UCSD-AML1 (cell line): ENCODE measurements around the gene CRACDL.
"Not testable (repeated sequence)": the region's sequence is repeated elsewhere in the genome, so short reads cannot be mapped to it uniquely, and the experiment has no call there.

Source experiments
- DNase-seq: peaks from one replicate; lab custom pipeline; 2025; ENCODE audit not compliant: unreplicated experiment; lab: John Stamatoyannopoulos, UW

Gene CRACDL

DNA sequence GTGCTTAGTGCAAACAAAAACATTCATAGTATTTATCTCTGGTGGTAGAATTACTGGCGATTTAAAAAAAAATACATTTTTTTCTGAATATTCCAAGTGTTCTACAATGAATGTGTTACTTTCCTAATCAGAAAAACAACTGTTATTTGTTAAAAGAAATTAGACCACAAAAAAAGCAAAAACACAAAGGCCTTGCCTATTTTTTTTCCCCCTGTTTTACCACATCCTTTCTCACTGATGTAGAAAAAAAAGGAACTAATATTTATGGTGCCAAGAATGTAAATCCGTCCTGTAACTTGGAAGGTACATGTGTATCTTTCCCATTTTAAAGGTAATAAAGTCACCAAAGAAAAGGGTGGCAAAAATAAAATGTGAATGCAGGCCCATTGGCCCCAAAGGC lies 176.7 kb downstream of the CRACDL start:
- no peak for DNase-seq

DNA sequence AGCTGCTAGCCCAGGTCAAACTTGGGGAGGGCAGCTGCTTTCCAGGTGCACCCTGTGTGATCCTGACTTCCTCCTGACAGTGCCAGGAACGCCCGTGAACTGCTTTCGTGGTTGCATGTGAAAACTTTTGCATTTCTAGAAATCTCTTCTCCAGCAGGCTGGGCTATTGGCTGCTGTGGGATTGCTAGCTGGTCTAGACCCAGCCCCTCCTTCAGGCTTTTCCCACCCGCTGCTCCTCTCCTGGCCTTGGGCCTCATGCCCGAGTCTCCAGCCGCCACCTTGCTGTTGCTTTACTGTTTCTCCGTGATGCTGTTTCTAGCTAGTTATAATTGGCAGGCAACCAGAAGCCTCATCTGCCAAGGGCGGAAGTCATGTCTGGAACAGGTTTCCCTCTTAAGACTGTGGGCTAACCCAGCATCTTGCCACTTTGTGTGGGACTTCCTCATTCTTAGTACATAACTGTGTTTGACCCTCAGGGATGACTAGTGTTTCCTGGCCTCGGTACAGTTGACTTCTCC lies 178.1 kb downstream of the CRACDL start:
- peak; percentile 82 for DNase-seq

DNA sequence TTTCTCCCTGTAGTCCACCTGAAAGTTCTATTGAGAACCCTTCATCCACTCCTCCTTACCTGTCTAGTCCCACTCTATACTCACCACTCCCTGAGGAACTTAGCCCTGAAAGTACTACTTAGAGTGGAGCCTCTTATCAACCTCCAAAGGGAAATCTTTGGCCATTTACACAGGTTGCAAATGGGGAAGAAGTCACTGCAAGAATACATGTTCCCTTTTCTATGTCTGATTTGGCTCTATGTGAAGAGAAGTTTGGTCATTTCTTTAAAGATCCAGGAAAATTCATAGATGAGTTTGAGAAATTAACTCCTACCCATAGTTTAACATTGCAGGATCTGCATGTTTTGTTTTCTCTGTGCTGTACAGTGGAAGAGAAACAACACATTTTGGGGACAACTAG lies 182.2 kb downstream of the CRACDL start:
- no peak for DNase-seq

- DNase-seq = not testable (repeated sequence)
Observed at GRCh38 chr2:98752711-98753110, 183.3 kb downstream of the CRACDL start.

GRCh38 chr2:98751748-98752147 lies 184.3 kb downstream of the CRACDL start:
- DNase-seq = no peak

GRCh38 chr2:98750593-98751282 lies 185.3 kb downstream of the CRACDL start:
- no peak for DNase-seq

DNA sequence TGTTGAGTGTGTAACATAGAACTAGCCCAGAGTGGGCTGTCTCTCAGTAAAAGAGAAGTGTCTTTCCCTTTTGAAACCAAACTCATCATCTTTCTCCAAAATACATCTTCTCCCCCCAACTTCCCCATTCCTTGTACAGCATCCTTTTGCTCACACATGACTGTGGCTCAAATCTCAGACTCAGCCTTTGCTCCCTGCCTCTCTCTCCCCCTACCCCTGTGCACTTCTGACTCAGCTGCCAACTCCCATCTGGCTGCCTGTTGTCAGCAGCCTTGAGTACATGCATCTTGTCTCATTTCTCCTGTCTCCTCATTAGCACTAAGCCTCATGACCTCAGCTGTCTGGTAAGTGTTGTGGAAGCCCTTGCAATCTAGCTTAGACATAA lies 187.0 kb downstream of the CRACDL start:
- DNase-seq = no peak

DNA sequence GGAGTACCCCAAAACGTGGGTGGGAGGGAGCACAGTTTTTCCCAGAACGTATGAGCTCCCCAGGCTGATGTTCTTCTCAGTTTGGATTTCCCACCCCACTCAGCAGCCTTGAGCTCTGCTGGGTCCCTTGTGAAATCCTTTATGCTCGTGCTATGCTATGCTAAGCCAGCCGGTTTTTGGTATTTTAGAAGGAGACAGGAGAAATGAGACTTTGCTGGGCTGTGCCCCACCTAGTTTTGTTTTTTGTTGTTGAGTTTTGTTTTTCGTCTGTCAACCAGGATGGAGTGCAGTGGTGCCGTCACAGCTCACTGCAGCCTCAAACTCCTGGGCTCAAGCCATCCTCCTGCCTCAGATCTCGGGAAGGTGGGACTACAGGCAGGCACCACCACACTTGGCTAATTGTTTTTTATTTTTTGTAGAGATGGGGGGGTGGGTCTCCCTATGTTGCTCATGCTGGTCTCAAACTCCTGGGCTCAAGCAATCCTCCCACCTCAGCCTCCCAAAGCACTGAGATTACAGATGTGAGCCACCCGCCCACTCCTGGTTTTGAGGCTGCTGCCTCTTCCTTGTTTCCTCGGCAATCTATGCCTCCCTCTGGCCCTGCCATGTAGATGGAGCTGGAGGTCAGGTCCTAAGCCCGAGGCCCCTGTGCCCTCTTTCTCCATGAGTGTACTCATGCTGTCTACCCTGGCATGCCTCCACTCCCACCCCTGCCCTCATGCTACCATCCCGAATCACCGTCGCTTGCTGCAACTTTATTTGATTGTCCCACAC lies 187.5 kb downstream of the CRACDL start:
- no peak for DNase-seq

GRCh38 chr2:98747888-98748287 lies 188.1 kb downstream of the CRACDL start:
- no peak for DNase-seq

- DNase-seq = no peak
Observed at GRCh38 chr2:98746426-98746825, 189.6 kb downstream of the CRACDL start.

GRCh38 chr2:98744595-98744994 lies 191.4 kb downstream of the CRACDL start:
- no peak for DNase-seq
